ENCODE data around the gene SLC16A7.

The SLC16A7 gene

GRCh38 chr12:59803735-59804134 lies 207.9 kb downstream of the SLC16A7 start:
- peak; percentile 42; the same call in 1 of the 3 replicates for ATAC-seq
- TF ChIP-seq TSHZ2 (CRISPR knock-in tag; IDR thresholded peaks at IDR 0.05) (no peak), TOX (CRISPR knock-in tag; IDR thresholded peaks at IDR 0.05; ENCODE audit: borderline replicate concordance) (no peak), TCF4 (CRISPR knock-in tag; IDR thresholded peaks at IDR 0.05; ENCODE audit: borderline replicate concordance) (no peak), ZC3H10 (CRISPR knock-in tag; IDR thresholded peaks at IDR 0.05) (no peak), ZNF8 (CRISPR knock-in tag; IDR thresholded peaks at IDR 0.05) (no peak), ARNTL (CRISPR knock-in tag; IDR thresholded peaks at IDR 0.05; ENCODE audit: borderline replicate concordance, low read depth) (no peak), ZNF565 (CRISPR knock-in tag; conservative IDR thresholded peaks at IDR 0.05; ENCODE audit: low read depth) (no peak)

- ATAC-seq, result peak; percentile 86
- no peak for TF ChIP-seq RARB (CRISPR knock-in tag; IDR thresholded peaks at IDR 0.05)
- no peak for TF ChIP-seq ZFP3 (CRISPR knock-in tag; IDR thresholded peaks at IDR 0.05)
- no peak for TF ChIP-seq ZC3H10 (CRISPR knock-in tag; IDR thresholded peaks at IDR 0.05)
These were observed 212.6 kb downstream of the SLC16A7 start for GRCh38 chr12:59808317-59808910.

- no peak for ATAC-seq
- no peak for TF ChIP-seq BACH2 (CRISPR knock-in tag; IDR thresholded peaks at IDR 0.05; ENCODE audit: borderline replicate concordance)
- no peak for TF ChIP-seq POU6F1 (CRISPR knock-in tag; IDR thresholded peaks at IDR 0.05; ENCODE audit: borderline replicate concordance, low read depth)
- TF ChIP-seq ISL1 (CRISPR knock-in tag; IDR thresholded peaks at IDR 0.05), result no peak
- no peak for TF ChIP-seq CSDC2 (CRISPR knock-in tag; IDR thresholded peaks at IDR 0.05)
- TF ChIP-seq CREB5 (CRISPR knock-in tag; IDR thresholded peaks at IDR 0.05; ENCODE audit: low read depth), result no peak
- TF ChIP-seq TSHZ2 (CRISPR knock-in tag; IDR thresholded peaks at IDR 0.05), result no peak
- no peak for TF ChIP-seq TCF4 (CRISPR knock-in tag; IDR thresholded peaks at IDR 0.05; ENCODE audit: borderline replicate concordance)
- TF ChIP-seq ZNF8 (CRISPR knock-in tag; IDR thresholded peaks at IDR 0.05), result no peak
- TF ChIP-seq PATZ1 (CRISPR knock-in tag; IDR thresholded peaks at IDR 0.05; ENCODE audit: borderline replicate concordance), result no peak
- no peak for TF ChIP-seq TOX (CRISPR knock-in tag; IDR thresholded peaks at IDR 0.05; ENCODE audit: borderline replicate concordance)
- no peak for TF ChIP-seq OSR1 (CRISPR knock-in tag; IDR thresholded peaks at IDR 0.05)
- no peak for TF ChIP-seq PPARA (CRISPR knock-in tag; IDR thresholded peaks at IDR 0.05; ENCODE audit: borderline replicate concordance)
- TF ChIP-seq ZFP3 (CRISPR knock-in tag; IDR thresholded peaks at IDR 0.05), result no peak
- TF ChIP-seq ESRRG (CRISPR knock-in tag; IDR thresholded peaks at IDR 0.05), result no peak
- no peak for TF ChIP-seq ZFP30 (CRISPR knock-in tag; IDR thresholded peaks at IDR 0.05)
- no peak for TF ChIP-seq ZC3H10 (CRISPR knock-in tag; IDR thresholded peaks at IDR 0.05)
- no peak for TF ChIP-seq ARNTL (CRISPR knock-in tag; IDR thresholded peaks at IDR 0.05; ENCODE audit: borderline replicate concordance, low read depth)
- TF ChIP-seq CSRNP3 (CRISPR knock-in tag; IDR thresholded peaks at IDR 0.05), result no peak
- TF ChIP-seq RARB (CRISPR knock-in tag; IDR thresholded peaks at IDR 0.05), result no peak
These were observed 216.2 kb downstream of the SLC16A7 start for GRCh38 chr12:59811991-59812390.
